Tibial nerve (tissue), 4 donors: ENCODE results near the gene PLAU. TPM values are rescaled to one million over a fixed set of nuclear protein-coding genes. Genes with fewer than 3 reads are reported as not detected.
"Not testable (repeated sequence)": the region's sequence is repeated elsewhere in the genome, so short reads cannot be mapped to it uniquely, and the experiment has no call there.

Experiments used
- DNase-seq, 2 donors: peaks; one replicate each; pipeline ENCODE4 v3.0.0-alpha.2; 2019; ENCODE audit warnings: low spot score in 2 of 2
- H3K27ac ChIP-seq, 4 donors: fragments of 200-600 bp; sonication (generic) in 3 of 4; one replicate each; pipeline ENCODE4 v1.5.1; 2017 to 2019; ENCODE audit warnings: mild to moderate bottlenecking in 1 of 4
- H3K27me3 ChIP-seq, 2 donors: fragments of 200-600 bp; sonication (generic) in 1 of 2; one replicate each; pipeline versions ENCODE4 v1.5.1 to v1.6.0; 2017 to 2019
- H3K36me3 ChIP-seq, 3 donors: fragments of 200-600 bp; sonication (generic); one replicate each; pipeline ENCODE4 v1.5.1; 2018 to 2019
- H3K4me1 ChIP-seq, 4 donors: fragments of 200-600 bp; sonication (generic) in 3 of 4; one replicate each; pipeline ENCODE4 v1.5.1; 2017 to 2019
- H3K4me3 ChIP-seq, 4 donors: fragments of 200-600 bp; sonication (generic) in 3 of 4; one replicate each; pipeline ENCODE4 v1.5.1; 2017 to 2019; ENCODE audit warnings: mild to moderate bottlenecking in 1 of 4, moderate library complexity in 1 of 4
- H3K9me3 ChIP-seq, 4 donors: fragments of 200-600 bp; sonication (generic) in 3 of 4; one replicate each; pipeline ENCODE4 v1.5.1; 2017 to 2019
- EP300 ChIP-seq, 2 donors: sonication (generic); formaldehyde crosslinking; IDR thresholded peaks; one replicate each; pipeline ENCODE4 v1.6.1; 2017; ENCODE audit warnings: antibody characterized with exemption in 2 of 2, mild to moderate bottlenecking in 1 of 2
- POLR2A ChIP-seq, 2 donors: fragments of 450-650 bp; IDR thresholded peaks; one replicate each; pipeline ENCODE4 v1.6.1; 2017; ENCODE audit warnings: antibody characterized with exemption in 2 of 2, mild to moderate bottlenecking in 2 of 2, moderate library complexity in 2 of 2
- WGBS, 2 donors: methylation state at CpG; one replicate each; pipeline ENCODE4 v1.1.5; 2018; 5-methylcytosine and 5-hydroxymethylcytosine counted together
- total RNA-seq, 4 donors: library from RNA; depleted of rRNA; stranded (reverse); fragments of >200 nt; gene quantifications; one replicate each; pipeline ENCODE4 v1.1.0, GENCODE V29; 2016
- TF ChIP-seq, protein P1 (sequence below), 5 experiments: fragments of 200-600 bp in 3 of 5; fragments of 450-650 bp in 2 of 5; sonication (generic) in 3 of 5; IDR thresholded peaks; one replicate each; pipeline ENCODE4 v1.5.1; 2016 to 2019; ENCODE audit warnings: antibody characterized with exemption in 5 of 5, mild to moderate bottlenecking in 3 of 5, moderate library complexity in 2 of 5

PLAU gene
- total RNA-seq, 4 donors from 2014 or later = 2.5 to 7.8 (median 3.5) TPM

DNA sequence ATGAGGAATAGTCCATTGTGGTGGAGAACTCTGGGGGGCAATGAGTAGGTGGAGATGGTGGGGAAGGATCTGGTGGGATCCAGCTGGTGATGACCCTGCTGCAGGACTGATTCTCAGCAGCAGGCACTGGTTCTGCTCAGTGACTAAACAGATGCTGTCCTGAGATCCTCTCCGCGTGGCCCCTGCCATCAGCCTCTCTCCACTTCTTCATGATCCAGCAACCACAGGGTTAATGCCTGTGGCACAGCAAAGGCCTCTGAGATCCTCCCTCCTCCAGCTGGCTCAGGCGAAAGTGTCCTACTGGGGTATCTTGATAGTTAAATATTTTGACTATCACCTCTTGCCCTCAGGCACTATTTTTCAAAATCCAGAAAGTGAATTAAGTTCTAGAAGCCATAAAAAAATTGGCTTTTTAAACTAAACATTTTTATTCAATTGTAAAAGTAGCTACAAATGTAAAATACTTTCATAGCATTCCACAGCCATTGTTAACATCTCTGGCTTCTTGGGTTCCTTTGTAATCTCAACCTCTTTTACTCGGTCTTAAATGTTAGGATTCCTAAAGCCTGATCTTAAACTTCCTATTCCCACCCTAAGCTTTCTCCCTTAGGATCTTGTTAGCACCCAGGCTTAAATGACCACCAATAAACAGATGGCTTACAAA, 13.1 kb downstream of the PLAU start:
- H3K27me3 ChIP-seq = no peaks in the 10 kb centered on the region
- H3K4me3 ChIP-seq = no peak overlapping the region
- no peaks in the 10 kb centered on the region for H3K36me3 ChIP-seq
- H3K27ac ChIP-seq = no peak overlapping the region
- no peaks in the 10 kb centered on the region for H3K9me3 ChIP-seq
- WGBS, 2 donors = 29 to 53% methylated on average over 4 of the region's 4 CpGs
- no peak for DNase-seq
- peaks cover 0 to 13% (median 3%) of the 10 kb centered on the region in 4 donors for H3K4me1 ChIP-seq
- no peak for TF ChIP-seq POLR2A (IDR thresholded peaks at IDR 0.05)
- TF ChIP-seq EP300 (IDR thresholded peaks at IDR 0.05) = no peak
- TF ChIP-seq, protein P1, sequence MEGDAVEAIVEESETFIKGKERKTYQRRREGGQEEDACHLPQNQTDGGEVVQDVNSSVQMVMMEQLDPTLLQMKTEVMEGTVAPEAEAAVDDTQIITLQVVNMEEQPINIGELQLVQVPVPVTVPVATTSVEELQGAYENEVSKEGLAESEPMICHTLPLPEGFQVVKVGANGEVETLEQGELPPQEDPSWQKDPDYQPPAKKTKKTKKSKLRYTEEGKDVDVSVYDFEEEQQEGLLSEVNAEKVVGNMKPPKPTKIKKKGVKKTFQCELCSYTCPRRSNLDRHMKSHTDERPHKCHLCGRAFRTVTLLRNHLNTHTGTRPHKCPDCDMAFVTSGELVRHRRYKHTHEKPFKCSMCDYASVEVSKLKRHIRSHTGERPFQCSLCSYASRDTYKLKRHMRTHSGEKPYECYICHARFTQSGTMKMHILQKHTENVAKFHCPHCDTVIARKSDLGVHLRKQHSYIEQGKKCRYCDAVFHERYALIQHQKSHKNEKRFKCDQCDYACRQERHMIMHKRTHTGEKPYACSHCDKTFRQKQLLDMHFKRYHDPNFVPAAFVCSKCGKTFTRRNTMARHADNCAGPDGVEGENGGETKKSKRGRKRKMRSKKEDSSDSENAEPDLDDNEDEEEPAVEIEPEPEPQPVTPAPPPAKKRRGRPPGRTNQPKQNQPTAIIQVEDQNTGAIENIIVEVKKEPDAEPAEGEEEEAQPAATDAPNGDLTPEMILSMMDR (IDR thresholded peaks at IDR 0.05) = no peak

DNA sequence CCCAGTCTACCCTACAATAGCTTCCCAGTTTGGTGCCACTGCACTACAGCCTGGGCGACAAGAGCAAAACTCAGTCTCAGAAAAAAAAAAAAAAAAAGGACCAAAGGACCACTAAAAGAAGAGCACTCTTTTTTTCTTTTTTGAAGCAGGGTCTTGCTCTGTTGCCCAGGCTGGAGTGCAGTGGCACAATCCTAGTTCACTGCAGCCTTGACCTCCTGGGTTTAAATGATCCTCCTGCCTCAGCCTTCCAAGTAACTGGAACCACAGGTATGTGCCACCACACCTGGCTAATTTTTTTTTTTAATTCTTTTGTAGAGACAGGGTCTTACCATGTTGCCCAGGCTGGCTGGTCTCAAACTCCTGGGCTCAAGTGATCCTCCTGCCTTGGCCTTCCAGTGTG, 14.0 kb downstream of the PLAU start:
- no peak overlapping the region for H3K27ac ChIP-seq
- no peaks in the 10 kb centered on the region for H3K36me3 ChIP-seq
- no peak for DNase-seq
- WGBS, 2 donors = 96 to 97% methylated on average over 1 of the region's 1 CpG
- H3K4me3 ChIP-seq = no peak overlapping the region
- no peaks in the 10 kb centered on the region for H3K27me3 ChIP-seq
- H3K9me3 ChIP-seq = no peaks in the 10 kb centered on the region
- peaks cover 0 to 7% (median 1%) of the 10 kb centered on the region in 4 donors for H3K4me1 ChIP-seq
- TF ChIP-seq, protein P1 (IDR thresholded peaks at IDR 0.05) = no peak
- no peak for TF ChIP-seq POLR2A (IDR thresholded peaks at IDR 0.05)

DNA sequence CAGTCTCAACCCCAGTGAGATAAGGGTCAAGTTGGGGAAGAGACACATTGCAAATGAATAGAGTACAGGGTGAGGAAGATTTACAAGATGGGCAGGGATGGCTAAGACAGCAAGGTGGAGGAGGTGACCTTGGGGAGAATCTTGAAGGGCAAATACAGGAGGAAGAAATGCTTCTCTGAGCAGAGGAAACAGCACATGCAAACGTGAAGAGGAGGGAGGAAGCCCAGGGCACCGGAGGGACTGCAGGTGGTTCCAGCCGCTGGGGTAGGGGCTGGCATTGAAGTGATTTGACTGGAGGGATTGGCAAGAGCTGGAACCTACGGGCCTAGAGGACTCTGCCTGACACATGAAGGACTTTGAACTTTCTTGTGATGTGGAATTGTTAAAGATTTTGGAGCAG, 14.6 kb downstream of the PLAU start:
- Histone ChIP-seq H3K9me3 (no peaks in the 10 kb centered on the region), H3K27me3 (no peaks in the 10 kb centered on the region), H3K27ac (no peak overlapping the region), H3K4me1 (peaks cover 0 to 4% (median 0%) of the 10 kb centered on the region in 4 donors), H3K36me3 (no peaks in the 10 kb centered on the region), H3K4me3 (no peak overlapping the region)
- DNase-seq = no peak
- TF ChIP-seq POLR2A (IDR thresholded peaks at IDR 0.05) = no peak
- no peak for TF ChIP-seq EP300 (IDR thresholded peaks at IDR 0.05)
- TF ChIP-seq, protein P1 (IDR thresholded peaks at IDR 0.05) = no peak
- 82% methylated on average over 4 of the region's 4 CpGs for WGBS, 2 donors

DNA sequence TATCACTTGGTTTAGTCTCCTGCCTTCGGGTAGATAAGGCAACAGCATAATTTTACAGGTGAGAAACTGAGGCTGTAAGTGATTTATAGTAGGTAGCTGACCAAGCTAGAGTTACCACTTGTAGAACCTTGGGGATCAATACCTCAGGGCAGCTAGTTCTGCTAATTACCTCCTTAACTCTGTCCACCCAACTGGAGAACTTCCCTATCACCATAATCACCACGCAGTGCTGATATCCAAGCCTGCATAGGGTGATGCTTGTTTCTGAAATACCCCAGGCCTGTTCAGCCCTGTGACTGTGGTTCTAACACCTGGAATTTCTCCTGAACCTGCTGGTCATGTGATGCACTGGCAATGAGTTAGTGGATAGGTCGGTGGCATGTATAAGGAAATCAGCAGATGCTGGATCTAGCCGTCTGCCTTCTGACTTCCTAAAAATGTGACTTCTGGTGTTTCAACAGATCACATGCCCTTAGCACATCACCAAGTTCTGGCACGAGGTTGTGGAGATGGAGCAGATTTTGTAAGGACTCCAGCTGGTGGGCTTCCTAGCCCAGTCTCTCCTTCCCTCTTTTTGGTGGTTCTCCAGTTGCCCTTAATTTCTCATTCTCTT, 15.3 kb downstream of the PLAU start:
- Histone ChIP-seq H3K27ac (peak overlapping the region in 1 of 4 donors; percentile 50), H3K4me1 (peaks cover 0 to 4% (median 0%) of the 10 kb centered on the region in 4 donors), H3K4me3 (no peak overlapping the region), H3K27me3 (no peaks in the 10 kb centered on the region), H3K36me3 (no peaks in the 10 kb centered on the region), H3K9me3 (no peaks in the 10 kb centered on the region)
- DNase-seq = peak in 1 of 2 donors; percentile 42
- no peak for TF ChIP-seq POLR2A (IDR thresholded peaks at IDR 0.05)
- TF ChIP-seq, protein P1 (IDR thresholded peaks at IDR 0.05) = no peak
- TF ChIP-seq EP300 (IDR thresholded peaks at IDR 0.05) = peak; percentile 72 to 78
- WGBS, 2 donors = 91 to 94% methylated on average over 5 of the region's 5 CpGs

DNA sequence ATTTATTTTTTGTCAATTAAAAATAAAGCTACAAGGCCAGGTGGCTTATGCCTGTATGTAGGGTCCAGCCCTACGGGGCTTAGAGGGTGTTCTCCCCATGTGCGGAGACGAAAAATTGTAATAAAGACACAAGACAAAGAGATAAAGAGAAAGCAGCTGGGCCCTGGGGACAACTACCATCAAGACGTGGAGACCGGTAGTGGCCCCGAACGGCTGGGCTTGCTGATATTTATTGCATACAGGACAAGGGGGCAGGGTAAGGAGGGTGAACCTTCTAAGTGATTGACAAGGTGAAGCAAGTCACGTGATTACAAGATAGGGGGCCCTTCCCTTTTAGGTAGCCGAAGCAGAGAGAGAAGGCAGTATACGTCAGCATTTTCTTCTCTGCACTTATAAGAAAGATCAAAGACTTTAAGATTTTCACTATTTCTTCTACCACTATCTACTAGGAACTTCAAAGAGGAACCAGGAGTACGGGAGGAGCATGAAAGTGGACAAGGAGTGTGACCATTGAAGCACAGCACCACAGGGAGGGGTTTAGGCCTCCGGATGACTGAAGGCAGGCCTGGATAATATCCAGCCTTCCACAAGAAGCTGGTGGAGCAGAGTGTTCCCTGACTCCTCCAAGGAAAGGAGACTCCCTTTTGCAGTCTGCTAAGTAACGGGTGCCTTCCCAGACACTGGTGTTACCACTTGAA, 19.8 kb downstream of the PLAU start:
- H3K9me3 ChIP-seq, H3K36me3 ChIP-seq, DNase-seq, H3K4me3 ChIP-seq, H3K27me3 ChIP-seq, H3K27ac ChIP-seq, H3K4me1 ChIP-seq: not testable (repeated sequence)
- WGBS, 2 donors = 79 to 81% methylated on average over 13 of the region's 13 CpGs
